Gastrocnemius medialis (tissue), 4 donors: ENCODE measurements around the gene AKR1C3.
"Not testable (repeated sequence)": the region's sequence is repeated elsewhere in the genome, so short reads cannot be mapped to it uniquely, and the experiment has no call there.

Source experiments
- CTCF ChIP-seq, 5 experiments: fragments of 450-650 bp in 3 of 5; fragments of 200-600 bp in 2 of 5; sonication (generic) in 2 of 5; IDR thresholded peaks in 4 of 5; conservative IDR thresholded peaks in 1 of 5; 1 replicate in 4 of 5; 2 replicates in 1 of 5; pipeline ENCODE4 v1.5.1; 2016 to 2019; ENCODE audit warnings: antibody characterized with exemption in 5 of 5, mild to moderate bottlenecking in 3 of 5, moderate library complexity in 3 of 5
- POLR2A ChIP-seq, 2 donors: fragments of 450-650 bp; IDR thresholded peaks; one replicate each; pipeline ENCODE4 v1.6.1; 2017; ENCODE audit warnings: antibody characterized with exemption in 2 of 2, mild to moderate bottlenecking in 2 of 2, moderate library complexity in 2 of 2

GRCh38 chr10:5137699-5138098, 43.5 kb downstream of the AKR1C3 start:
- TF ChIP-seq CTCF (IDR thresholded peaks at IDR 0.05 in 4 of 5, conservative IDR thresholded peaks at IDR 0.05 in 1 of 5); POLR2A (IDR thresholded peaks at IDR 0.05): not testable (repeated sequence)
